Stimulated activated CD8-positive, alpha-beta memory T cell treated with anti-CD3 and anti-CD28 coated beads, Interleukin-15, amount 100 ng/mL, for 1 hour (primary cell): Measurements from ENCODE around the gene ITPK1.
"Not testable (repeated sequence)": the region's sequence is repeated elsewhere in the genome, so short reads cannot be mapped to it uniquely, and the experiment has no call there.

ENCODE experiments used
- DNase-seq: peaks from one replicate; pipeline ENCODE4 v3.0.0-alpha.2; 2020; ENCODE audit warnings: low read depth

Gene ITPK1

DNA sequence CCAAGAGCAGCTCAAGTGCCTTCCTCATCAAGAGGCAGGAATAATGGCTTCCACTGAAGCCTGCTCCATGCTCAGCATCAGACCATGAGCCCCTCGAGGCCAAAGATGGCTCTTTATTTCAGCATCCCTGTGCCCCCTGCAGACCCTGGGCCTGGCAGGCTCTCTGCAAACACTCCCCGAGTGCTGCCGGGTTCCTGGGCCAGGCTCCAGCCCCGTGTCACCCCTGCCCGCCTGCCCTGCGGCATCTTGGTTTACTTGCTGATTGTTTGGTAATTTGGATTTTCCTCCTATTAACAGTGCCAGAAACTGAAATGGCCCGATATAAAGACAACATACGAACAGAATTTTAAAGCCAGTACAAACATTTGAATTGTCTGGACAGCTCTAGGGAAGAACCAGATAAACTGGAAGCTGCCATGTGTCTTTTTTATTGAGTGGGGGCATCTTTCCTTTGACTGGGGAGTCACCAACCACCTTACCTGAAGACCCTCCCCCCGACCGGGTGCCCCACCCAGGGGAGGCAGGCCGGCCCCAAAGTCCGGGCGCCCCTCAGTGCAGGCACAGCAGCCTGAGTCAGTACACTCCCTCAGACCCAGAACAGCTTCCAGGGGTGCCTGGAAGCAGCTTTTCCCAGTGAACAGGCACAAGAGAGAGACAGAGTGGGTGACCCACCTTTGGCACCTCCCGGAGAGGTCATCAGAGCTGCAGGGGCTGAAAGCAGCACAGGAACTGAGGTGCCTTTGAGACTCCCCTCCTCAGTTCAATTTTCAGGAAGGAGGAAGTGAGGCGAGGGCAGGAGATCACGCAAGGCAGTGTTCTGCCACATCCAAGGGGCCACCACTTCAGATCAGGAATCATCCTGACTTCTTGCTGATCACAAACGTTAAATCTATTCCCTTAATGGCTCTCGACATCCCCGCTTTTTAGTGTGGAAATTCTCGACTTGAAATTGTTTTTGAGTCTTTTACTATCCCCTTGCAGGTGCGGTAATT lies 30.6 kb downstream of the ITPK1 start:
- no peak for DNase-seq

DNA sequence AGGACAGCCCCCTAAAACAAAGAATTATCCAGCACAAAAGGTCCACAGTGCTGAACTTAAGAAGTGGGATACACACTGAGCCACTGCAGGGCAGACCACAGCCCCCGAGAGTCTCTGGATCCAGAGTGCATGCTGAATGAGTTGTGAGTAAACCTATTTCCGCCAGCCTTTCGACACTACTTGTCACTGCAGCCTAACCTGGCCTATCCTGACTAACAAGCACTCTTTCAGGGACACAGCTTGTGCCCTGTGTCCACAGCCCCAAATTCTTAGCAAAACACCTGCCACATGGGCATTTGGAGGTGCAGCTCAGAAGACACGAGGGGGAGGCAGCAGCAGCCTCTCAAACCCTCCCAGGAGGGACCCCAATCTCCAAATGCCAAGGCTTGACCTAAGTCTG lies 31.3 kb downstream of the ITPK1 start:
- no peak for DNase-seq

DNA sequence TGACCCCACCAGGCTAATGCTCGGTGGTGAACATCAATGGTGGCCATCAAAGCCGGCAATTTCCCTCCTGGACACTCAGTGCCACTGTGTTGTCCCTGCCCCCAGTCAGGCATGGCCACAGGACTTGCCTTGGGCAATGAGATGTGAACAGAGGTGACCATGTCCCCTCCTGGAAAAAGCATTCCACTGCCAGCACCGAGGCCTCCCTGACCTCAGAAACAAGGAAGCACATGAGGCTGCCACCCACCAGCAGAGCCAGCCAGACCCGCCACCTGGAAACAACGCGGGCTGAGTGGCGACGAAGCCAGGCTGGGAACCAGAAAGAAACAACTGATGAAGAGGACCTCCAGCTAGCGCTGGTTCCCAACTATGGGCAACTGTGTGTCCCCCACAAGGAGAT lies 31.8 kb downstream of the ITPK1 start:
- no peak for DNase-seq

DNA sequence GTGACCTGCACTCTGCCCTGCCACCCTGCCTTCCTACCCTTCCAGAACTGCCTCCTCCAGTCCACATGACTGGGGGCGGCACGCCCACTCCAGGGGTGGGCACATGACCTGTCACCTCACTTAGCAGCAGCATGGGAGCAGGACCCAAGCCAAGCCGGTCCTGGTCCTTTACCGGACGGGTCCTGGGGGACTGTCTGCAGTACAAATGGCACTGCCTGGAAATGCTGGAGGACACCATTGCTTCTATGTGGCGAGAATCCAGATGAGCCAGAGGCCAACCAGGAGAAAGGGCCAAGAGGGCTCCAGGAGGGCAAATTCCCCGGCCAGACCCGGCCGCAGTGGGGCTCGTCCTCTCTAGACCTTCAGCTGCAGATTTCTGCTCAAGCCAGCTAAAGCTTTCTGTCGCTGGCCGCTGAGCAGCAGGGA lies 33.1 kb downstream of the ITPK1 start:
- no peak for DNase-seq

DNA sequence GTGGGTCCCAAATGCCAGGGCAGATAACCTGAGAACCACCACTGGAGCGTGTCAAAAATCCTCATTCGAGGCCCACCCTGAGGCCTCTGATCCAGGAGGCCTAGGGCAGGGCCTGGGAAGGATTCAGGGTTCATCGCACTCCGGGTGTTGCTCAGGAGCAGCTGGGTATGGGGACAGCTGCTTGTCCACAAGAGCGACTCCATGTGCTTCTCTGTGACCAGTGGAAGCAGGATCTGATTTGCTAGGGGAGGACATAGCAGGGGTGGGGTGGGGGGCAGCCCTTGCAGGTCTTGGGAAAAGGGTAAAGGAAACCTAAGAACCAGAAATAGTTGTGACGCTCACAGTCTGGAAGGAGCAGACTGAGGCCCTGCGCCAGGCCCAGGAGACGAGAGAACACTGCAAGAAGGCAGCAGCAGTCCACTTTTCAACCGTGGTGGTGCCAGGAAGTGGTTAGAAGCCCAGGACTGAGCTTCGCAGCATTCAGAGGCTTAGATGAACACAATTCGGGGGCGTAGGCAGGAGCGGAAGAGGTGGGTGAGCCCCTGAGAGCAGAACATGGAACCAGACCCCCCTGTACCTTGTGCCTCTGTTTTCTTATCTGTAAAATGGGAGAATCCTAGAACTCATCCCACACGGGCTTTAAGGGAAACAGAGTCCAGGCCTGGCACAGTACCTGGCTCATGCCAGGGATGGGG lies 33.7 kb downstream of the ITPK1 start:
- DNase-seq: no peak

DNA sequence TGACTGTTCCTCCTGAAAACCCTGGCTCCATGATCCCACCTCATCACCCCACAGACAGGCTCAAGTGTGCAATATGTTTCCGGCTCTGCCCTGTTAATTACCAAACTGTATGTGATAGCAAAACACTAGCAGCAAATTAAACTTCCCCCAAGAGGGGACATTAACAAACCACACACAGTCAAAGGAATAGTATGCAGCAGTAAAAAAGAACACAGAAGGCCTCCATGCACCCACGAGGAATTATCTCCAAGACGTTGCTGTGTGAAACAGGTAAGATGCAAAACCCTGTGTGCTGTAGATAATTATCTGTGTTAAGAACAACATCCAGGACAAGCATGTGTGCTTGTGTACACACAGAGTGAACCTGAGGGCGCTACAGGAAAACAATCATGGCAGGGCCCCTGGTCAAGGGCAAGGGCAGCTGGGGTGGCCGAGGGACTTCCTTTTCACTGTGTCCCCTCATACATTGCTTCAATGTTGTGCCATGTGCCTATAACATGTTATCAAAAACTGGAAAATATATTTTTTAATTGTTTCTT lies 35.8 kb downstream of the ITPK1 start:
- DNase-seq: no peak

DNA sequence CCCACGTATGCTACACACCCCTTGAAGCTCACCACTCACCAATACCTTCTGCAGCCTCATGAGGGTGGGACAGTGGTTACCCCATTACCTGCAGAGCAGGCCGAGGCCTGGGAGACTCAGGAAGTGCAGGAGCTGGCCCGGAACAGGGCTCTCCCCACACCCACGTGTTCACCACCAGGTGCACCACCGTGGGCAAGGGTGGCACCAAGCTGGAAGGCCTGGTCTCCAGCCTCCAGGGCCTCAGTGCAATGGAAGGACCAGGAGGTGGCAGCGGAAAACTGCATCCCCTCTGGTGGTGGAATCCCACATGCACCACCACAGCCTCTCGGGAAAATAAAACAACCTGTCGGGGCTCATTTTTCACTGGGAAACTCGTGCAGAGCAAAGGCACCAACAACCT lies 36.4 kb downstream of the ITPK1 start:
- DNase-seq: no peak

DNA sequence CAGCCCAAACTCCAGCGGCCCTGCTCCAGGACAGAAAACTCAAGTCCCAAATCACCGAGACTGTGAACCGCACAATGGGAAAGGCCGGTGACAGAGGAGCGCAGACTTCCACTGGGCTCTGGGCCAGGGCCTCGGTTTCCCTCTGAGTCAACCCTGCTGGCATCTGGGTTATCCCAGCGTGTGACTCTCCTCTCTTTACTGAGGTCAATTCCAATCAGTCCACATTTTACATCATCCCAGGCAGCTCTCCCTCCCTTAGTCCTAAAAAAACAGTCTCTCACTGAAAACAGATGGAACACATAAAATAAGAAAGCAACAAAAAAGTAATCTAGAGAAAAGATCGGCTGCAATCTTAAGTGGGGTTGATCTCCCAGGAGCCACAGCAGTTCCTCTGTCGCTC lies 36.9 kb downstream of the ITPK1 start:
- DNase-seq: no peak

DNA sequence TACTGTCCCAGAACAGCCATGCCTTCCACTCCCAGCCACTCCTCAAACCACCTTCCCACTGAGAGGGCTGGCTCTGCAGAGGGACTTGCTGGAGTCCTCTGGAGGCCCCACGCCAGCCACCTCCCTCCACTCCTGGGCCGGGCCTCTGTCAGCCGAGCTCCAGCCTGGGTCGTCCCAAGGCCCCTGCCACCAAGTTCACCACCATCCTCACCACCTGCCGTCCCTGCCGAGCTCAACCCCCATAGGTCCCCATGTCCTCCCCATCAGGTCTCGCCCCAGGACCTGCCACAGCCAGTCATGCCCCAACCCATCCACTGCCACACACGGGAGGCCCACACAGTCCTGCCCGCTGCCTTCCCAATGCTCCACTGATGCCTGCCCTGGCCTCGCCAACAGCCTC lies 39.0 kb downstream of the ITPK1 start:
- no peak for DNase-seq

DNA sequence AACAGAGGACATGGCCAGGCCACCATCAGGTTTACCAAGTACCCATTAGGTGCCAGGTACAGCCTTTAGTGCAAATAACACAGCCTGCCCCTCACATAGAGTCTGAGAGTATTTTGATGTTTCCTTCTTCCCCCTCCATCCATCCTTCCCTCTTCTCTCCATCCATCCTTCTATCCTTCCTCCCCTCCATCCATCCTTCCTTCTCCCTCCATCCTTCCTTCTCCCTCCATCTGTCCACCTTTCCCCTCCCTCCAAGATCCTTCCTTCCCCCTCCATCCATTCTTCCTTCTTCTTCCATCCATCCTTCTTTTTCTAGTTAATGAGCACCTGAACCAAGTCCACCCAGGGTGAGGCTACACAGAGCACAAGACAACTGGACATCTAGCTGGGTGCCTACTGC lies 39.8 kb downstream of the ITPK1 start:
- DNase-seq: no peak

DNA sequence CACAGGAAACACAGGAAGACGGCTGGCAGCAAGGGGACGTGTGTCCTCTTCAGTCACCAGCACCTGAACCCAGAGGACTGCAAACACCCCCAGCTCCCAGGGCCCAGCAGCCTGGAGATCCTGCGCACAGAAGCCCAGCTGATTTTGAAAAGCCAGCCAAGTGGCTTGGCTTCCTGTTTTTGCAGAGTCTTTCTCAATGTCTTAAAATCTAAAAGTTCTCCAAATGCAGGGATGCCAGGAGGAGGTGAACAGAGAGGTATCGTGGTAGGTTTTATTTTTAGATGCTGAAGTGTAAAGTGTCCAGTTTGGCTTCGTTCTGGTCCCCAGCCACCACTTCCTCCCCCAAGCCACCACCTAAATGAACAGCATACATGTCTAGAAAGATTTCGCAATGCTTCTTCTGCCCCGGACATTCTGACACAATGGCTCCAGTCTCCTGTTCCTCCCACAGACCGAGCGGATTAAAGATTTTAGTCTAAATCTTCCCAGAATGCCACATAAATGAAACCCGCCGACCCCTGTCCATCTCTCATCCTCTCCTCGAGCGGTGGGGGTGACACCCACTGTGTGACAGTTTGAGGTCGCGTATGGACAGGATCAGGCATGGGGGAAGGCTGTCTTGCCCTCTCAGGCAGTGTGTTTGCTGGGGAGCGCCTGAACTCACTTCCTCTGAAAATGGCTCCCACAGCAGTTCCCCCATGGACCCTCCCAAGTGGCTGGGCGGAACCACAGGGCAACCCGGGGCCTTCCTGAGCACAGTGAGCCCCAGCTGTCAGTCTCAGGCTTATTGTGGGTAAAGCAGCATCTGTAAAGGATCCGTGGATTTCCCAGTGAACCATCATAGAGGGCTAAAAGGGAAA lies 41.6 kb downstream of the ITPK1 start:
- no peak for DNase-seq

DNA sequence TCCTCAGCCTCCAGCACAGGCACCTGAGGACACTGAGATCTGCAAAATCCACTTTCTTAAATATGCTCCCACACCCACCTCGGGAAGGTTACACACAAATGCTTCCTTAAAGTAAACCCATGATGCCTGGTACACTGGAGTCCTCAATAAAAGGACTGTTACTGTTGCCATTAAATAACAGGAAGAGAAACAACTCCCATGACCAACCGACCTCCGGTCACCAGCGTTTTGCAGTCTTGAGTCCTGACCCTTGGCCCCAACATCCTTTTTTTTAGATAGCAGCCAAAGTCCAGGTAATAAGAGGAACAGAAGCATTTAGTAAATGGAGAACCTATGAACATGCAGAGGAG lies 42.4 kb downstream of the ITPK1 start:
- DNase-seq: no peak

DNA sequence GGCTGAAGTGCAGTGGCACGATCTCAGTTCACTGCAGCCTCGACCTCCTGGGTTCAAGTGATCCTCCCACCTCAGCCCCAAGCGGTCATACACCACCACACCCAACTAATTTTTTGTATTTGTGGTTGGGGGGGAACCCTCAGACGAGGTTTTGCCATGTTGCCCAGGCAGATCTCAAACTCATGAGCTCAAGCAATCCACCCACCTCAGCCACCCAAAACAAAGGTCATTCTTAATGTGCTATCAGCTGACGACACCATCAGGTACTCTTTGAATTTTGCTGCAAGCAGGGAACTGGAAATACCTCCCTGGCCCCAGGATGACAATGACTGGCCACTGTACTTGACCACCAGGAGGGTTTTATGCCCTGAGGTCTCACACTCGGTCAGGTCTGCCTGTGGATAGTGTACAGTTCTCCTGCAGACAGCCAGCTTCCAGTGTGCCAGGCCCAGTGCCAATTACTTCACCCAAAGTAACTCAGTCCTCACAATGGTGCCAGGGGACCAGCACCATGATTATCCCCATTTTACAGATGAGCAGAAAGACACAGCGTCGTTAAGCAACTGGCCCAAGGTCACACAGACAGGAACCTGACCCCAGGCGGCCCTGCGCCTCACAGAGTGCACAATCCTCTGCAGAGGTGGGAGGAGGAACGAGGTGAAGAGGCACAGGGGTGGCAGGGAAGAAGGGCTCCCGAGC lies 42.9 kb downstream of the ITPK1 start:
- no peak for DNase-seq

DNA sequence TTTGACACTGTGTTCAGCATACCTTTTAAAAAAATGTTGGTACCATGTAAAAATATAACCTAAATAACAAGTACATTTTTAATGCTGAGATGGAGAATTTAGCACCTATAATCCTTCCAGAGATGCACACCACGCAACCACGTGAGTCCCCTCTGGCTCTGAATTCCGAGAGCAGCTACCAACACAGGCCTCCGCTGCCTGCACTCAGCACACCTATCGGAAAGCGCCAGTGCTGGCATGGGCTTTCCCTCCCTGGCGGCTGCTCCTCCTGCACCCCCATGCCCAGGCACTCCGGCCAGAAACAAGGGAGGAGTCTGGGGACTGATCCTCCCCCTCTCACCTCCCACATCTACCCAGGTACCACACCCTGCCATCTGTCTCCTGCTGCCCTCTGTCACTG lies 47.0 kb downstream of the ITPK1 start:
- no peak for DNase-seq

DNA sequence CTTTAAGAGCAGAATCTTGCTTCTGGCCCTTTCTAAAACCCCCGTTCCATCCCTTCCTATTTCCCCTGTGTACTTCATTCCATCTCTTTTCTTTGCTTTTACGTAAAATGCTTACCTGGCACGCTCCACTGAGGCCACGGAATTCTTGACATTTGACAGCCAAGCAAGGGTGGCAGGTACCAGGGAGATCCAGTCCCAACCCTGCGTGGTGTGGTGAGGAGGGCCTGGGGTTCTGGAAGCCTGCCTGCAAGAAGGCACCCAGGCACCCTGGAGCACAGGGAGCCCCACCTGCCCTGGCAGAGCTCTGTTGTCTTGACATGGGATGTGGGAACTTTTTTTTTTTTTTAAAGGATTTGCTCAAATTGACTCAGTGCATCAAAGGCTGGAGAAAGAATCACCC lies 48.6 kb downstream of the ITPK1 start:
- DNase-seq: no peak

DNA sequence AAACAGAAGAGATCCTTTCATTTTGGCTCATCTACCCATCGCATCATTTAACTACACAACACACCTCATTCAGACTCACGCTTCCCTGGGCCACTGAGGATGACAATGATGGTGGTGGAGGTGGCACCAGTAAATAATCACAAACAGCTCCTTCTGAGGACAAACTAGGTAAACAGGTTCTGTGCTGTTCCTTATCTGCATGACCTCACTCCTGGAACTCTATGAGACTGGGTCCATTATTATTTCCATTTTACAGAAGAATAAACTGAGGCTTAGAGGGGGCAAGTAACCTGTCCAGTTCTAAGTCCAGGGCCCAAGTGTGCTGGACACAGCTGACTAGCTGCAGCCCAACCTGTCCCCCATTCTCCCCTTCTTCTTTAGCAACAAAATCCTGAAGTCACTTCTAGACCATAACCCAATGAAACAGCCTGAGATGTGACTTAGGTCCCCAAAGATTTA lies 50.4 kb downstream of the ITPK1 start:
- DNase-seq: no peak

DNA sequence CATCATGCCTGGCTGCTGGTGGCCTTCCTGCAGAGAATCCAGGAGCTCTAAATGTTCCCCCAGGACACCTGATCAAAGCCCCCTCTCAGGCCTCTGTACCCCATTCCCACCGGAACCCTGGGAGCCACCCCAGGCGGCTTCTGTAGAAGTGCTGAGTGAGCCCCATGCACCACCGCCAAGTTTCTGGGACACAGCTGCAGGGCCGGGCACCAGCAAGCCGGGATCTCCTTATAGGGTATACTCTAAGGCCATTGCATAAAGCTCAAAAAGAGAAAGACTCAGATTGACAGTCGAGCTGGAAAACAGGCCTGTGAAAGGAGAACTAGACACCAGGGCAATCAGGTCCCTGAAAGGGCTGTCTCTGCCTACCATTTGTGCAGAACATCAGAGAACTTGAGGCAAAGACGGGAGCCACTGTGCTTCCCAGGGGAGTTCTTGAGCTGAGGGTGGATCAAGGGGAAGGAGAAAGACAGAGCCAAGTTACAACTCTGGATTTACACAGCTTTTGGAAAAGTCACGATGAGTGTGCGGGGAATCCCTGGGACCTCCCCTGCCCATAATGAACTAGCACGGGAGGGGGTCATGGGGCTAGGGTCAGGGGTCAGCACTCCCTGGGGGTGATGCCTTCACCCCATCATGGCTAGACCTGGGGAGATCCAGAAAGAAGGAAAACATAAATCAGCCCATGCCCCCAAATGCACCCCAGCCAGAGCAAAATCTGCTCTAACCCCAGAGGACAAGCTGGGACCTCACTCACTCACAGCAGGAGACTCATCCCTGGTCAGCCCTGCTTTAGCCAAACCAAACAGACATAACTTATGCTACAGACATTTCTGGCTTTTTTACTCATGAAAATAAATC lies 51.1 kb downstream of the ITPK1 start:
- DNase-seq: no peak

DNA sequence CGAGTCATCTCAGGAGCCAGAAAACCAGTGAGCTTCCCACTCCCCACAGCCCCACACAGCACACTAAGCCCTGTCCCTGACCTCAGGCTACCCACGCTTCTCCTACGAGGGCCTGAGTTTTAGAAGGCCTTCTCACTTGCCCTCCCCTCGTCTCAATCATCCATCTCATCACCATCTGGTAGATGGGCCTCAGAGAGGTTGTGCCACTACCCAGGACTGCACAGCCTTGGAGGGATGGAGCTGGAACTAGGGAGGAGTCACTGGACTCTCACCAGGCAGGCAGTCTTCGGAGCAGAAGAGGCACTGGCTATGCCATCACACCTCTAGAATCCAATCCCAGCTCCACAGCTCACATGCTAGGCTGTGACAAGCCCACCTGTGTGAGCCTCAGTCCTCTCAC lies 52.3 kb downstream of the ITPK1 start:
- no peak for DNase-seq

DNA sequence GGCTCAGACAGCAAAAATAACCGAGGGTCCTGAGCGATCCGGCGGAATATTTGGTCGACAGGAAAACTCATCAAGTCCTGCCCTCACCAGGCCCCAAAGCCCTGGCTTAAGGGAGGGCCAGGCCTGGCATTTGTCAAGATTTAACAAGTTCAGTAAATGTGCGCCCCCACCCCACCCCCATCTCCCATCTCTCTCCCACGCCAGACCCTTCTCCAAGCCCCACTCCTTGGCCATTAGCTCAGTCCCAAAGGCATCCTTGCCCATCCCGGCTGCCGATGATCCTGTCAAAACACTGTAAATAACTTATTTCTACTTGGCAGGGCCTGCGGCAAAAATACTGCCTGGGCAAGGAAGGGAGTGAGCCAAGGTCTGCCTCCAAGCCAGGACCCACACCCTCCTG lies 52.8 kb downstream of the ITPK1 start:
- DNase-seq: no peak

DNA sequence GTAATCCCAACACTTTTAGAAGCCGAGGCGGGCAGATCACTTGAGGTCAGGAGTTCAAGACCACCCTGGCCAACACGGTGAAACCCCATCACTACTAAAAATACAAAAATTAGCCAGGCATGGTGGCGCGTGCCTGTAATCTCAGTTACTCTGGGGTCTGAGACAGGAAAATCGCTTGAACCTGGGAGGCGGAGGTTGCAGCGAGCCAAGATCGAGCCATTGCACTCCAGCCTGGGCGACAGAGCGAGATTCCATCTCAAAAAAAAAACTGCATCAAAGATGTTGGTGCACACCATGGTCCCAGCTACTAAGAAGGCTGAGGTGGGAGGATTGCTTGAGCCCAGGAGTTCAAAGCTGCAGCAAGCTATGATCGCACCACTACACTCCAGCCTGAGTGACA lies 53.7 kb downstream of the ITPK1 start:
- not testable (repeated sequence) for DNase-seq
